GM21529 (cell line): Measurements from ENCODE around the gene ANP32E.
"Not testable (repeated sequence)": the region's sequence is repeated elsewhere in the genome, so short reads cannot be mapped to it uniquely, and the experiment has no call there.

Experiments
- ATAC-seq: cut with Tn5 transposase; IDR thresholded peaks from one replicate; pipeline ENCODE4 v1.9.1; 2021; ENCODE audit not compliant: unreplicated experiment

Gene ANP32E

DNA sequence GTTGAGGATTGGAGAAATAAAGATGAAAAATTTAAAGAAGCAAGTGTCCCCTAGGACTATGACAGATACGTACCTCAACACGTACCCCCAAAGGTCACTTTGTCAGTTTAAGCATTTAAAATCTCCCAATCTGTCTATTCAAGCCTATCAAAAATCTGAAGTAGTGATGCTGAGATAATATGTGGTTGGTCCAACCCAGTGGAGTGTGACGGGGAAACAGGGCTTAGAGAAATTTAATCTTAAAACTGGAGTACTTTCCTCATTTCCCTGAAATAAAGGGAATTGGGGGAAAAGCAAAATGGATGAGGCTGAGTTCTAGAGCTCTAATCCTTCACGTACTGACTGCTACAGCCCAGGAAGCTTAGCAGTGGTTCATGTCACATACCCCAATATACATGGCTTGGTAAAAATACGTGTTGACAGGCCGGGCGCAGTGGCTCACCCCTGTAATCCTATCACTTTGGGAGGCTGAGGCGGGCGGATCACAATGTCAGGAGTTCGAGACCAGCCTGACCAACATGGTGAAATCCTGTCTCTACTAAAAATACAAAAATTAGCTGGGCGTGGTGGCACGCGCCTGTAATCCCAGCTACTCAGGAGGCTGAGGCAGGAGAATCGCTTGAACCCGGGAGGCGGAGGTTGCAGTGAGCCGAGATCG lies 21.7 kb downstream of the ANP32E start:
- ATAC-seq = not testable (repeated sequence)

GRCh38 chr1:150213170-150214098 lies 22.5 kb downstream of the ANP32E start:
- peak; percentile 95 for ATAC-seq

GRCh38 chr1:150212070-150212469 lies 23.8 kb downstream of the ANP32E start:
- no peak for ATAC-seq

GRCh38 chr1:150210706-150211105 lies 25.2 kb downstream of the ANP32E start:
- ATAC-seq = no peak

- ATAC-seq = no peak
These were observed 25.8 kb downstream of the ANP32E start for GRCh38 chr1:150210091-150210490.

DNA sequence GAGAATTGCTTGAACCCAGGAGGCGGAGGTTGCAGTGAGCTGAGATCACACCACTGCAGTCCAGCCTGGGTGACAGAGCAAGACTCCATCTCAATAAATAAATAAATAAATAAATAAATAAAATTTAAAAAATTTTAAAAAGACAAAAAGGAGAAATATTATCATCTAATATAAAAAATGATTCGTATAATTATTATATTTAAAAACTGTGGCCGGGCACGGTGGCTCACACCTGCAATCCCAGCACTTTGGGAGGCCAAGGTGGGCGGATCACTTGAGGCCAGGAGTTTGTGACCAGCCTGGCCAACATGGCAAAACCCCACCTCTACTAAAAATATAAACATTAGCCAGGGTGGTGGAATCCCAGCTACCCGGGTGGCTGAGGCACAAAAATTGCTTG lies 27.5 kb downstream of the ANP32E start:
- ATAC-seq = not testable (repeated sequence)

- no peak for ATAC-seq
These were observed 28.5 kb downstream of the ANP32E start for GRCh38 chr1:150207281-150207971.

DNA sequence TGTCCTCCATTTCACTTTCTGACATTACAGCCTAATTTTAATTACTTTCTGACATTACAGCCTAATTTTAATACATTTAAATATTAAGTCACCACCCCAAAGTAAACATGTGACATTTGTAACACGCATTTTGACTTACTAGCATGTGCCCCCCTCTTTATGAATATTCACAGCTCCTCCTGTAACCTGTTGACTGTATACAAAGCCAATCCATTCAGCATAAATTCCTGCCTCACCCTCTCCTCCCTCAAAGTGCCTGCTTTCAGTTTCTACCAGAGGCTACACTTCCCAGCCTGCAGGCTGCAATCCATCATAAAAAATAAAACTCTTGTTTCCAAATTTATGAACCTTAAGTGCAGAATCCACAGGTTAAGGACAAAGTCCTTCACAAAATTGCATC lies 39.5 kb downstream of the ANP32E start:
- ATAC-seq = no peak

DNA sequence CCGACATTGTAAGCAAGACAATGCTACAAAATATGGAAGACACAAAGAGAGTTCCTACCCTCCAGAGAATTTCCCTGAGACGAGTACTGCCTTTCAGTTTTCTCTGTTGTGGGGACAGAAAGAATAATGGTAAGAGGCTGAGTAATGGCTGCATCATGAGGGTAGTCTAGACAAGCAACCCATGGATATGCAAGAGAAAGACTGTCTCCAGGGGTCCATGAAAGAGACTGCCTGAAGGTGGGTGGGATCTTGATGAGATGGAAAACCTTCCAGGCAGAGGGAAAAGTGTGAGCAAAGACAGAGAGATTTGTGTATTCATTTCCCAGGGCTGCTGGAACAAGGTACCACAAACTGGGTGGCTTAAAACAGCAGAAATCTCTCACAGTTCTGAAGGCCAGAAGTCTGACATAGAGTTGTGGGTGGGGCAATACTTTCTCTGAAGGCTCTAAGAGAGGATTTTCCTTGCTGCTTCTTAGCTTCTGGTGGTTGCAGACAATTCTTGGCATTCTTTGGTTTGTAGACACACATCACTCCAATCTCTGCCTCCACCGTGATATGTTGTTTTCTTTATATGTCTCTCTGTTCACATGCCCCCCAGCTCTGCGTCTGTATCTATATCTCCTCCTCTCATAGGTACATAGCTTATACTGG lies 41.4 kb downstream of the ANP32E start:
- ATAC-seq = no peak

GRCh38 chr1:150192012-150192411 lies 43.9 kb downstream of the ANP32E start:
- ATAC-seq = no peak

DNA sequence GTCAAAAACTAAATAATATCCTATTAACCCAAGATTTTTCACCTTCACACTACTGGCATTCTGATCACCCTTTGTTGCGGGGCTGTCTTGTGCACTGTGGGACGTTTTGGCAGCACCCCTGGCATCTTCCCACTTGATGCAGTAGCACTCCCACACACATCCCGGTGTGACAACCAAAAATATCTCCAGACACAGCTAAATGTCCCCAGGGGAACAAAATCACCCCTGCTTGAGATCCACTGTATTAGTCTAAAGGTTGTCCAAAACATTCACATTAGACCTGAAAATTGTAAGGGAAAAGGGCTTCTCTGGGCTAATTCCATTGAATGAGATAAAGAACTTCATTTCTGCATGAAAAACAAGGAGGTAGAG lies 48.4 kb downstream of the ANP32E start:
- no peak for ATAC-seq

DNA sequence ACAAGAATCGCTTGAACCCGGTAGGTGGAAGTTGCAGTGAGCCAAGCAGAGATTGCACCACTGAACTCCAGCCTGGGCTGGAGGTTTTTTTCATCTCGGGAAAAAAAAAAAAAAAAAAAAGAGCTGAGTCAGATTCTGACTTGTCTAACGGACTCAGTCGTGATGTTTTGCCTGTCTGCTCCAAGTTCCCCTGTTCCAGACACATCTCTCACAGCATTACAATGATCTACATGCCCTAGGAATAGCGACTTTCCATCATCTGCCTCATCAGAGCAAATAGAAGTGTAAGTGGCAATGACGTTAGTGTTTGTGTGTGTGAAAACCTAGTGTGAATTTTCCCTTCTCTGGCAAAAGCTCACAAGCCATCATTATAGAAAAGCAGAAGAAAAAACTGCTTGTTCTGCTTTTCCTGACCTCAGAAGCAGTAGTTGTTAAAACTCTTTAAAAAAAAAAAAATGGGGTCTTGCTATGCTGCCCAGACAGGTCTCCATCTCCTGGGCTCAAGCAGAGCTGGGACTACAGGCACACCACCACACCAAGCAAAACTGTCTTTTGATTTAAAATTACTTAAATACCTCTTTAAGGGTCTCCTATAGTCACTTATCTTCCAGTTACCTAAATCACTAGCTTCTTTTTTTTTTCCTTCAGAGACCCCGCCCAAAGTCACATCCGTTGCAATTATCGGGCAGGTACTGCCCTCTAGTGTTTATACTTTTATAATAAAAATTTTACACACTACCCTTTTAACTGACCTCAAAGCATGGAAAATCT lies 48.9 kb downstream of the ANP32E start:
- ATAC-seq = no peak

- not testable (repeated sequence) for ATAC-seq
These were observed 49.5 kb downstream of the ANP32E start for GRCh38 chr1:150186438-150186788.

GRCh38 chr1:150185481-150185880 lies 50.4 kb downstream of the ANP32E start:
- no peak for ATAC-seq

DNA sequence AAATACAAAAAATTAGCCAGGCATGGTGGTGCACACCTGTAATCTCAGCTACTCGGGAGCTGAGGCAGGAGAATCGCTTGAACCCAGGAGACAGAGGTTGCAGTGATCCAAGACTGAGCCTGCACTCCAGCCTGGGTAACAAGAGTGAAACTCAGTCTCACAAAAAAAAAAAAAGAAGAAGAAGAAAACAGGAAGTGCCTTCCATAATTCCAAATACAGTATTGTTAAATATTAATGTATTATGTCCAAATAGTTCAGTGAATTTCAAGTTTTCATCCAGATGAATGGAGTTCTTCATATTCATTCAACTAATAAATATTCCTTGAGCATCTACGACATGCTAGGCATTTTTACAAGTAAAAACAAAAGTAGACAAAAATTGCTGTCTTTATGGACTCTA lies 52.9 kb downstream of the ANP32E start:
- ATAC-seq = no peak

- ATAC-seq = no peak
These were observed 53.7 kb downstream of the ANP32E start for GRCh38 chr1:150182247-150182646.

DNA sequence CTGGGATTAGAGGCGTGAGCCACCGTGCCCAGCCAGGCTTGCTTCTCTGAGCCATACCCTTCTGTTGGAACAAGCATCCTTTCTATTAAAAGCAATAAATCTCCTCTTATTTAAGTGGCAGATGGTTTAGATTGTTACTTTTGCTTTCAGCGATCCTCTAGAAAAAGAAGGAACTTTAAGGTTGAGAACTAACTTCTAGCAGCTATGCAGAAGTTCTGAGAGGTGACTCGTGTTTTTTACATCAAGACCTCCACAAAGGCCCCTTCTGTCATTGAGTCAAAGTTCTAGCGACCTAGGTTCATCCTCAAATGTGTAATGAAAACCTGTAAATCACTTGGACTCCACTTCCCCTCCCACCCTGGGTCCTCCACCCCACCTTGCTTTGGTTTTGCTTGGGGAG lies 55.4 kb downstream of the ANP32E start:
- ATAC-seq = no peak

DNA sequence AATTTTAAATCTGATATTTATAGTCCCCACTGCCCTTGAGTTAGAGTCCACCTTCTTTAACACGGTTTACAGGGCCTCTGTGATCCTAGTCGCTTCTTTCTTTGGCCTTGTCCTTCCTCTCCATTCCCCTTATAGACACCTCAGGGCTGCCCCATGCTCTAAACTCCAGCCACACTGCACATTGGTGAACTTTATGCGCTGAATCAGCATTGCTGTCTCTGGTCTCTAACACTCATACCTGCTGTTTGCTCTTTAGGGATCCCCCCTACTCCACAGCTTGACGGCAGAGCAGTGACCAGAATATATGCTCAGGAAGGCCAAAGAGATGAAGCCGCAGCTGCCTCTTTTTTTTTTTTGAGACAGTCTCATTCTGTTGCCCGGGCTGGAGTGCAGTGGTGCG lies 56.0 kb downstream of the ANP32E start:
- no peak for ATAC-seq

GRCh38 chr1:150178548-150178947 lies 57.4 kb downstream of the ANP32E start:
- no peak for ATAC-seq

DNA sequence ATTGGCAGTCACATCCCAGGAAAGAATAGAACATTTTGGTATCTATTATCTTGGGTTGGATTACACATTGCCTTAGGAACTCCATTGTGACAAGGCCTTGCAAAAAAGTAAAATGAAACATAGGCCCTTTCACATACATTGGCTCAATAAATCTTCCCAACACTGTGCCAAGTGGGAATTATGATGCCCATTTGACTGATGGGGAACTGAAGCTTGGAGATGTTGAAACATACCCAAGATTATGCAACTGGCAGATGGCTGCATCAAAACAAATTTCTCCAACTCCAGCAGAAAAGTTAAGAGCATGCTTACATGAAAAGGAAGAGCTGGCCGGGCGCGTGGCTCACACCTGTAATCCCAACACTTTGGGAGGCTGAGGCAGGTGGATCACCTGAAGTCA lies 59.3 kb downstream of the ANP32E start:
- no peak for ATAC-seq

GRCh38 chr1:150173141-150173585 lies 62.7 kb downstream of the ANP32E start:
- ATAC-seq = no peak
